Fibroblast of pulmonary artery (primary cell): Measurements from ENCODE around the gene L2HGDH.

Source experiments
- DNase-seq: peaks from one replicate; pipeline ENCODE4 v3.0.0-alpha.2; 2010; ENCODE audit warnings: low read depth
- H3K4me3 ChIP-seq: replicated peaks from 2 replicates; pipeline ENCODE4 v1.5.1; 2011; ENCODE audit warnings: low read depth, mild to moderate bottlenecking, control low read depth, low read length, moderate library complexity
- TF ChIP-seq, protein P1 (sequence below): IDR thresholded peaks from 2 replicates; pipeline ENCODE4 v1.5.1; 2011; ENCODE audit warnings: mild to moderate bottlenecking, control low read depth, low read length, inconsistent platforms; ENCODE audit errors: missing control alignments

Gene L2HGDH

DNA sequence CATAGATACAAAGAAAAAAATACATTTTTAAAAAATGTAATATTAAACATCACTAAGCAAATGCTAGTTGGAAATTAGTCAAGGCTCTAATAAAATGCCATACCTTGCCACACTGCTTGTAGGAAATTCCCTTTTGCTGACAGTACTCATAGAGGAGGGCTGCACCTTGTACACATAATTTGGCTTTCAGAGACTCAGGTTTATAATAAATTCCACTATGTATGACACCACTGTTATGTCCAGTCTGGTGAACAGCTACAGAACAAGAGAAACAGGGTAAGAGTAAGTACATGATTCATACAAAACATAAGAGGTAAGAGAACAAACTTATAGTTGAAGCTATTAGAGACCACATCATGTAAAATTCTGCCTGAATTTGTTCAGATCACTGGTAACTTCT, 10.1 kb downstream of the L2HGDH start:
- no peak overlapping the region for H3K4me3 ChIP-seq
- DNase-seq = no peak
- TF ChIP-seq, protein P1, sequence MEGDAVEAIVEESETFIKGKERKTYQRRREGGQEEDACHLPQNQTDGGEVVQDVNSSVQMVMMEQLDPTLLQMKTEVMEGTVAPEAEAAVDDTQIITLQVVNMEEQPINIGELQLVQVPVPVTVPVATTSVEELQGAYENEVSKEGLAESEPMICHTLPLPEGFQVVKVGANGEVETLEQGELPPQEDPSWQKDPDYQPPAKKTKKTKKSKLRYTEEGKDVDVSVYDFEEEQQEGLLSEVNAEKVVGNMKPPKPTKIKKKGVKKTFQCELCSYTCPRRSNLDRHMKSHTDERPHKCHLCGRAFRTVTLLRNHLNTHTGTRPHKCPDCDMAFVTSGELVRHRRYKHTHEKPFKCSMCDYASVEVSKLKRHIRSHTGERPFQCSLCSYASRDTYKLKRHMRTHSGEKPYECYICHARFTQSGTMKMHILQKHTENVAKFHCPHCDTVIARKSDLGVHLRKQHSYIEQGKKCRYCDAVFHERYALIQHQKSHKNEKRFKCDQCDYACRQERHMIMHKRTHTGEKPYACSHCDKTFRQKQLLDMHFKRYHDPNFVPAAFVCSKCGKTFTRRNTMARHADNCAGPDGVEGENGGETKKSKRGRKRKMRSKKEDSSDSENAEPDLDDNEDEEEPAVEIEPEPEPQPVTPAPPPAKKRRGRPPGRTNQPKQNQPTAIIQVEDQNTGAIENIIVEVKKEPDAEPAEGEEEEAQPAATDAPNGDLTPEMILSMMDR = no peak

DNA sequence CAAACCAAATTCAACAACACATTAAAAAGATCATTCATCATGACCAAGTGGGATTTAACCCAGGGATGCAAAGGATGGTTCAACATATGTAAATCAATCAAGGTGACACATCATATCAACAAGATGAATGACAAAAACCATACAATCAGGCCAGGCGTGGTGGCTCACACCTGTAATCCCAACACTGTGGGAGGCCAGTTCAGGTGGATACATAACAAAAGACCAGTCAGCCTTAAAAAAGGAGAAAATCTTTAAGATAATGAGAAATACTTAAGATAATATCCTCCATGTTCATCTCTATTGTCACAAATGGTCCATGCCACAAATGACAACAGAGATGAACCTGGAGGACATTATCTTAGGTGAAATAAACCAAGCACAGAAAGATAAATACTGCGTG, 12.4 kb downstream of the L2HGDH start:
- no peak for DNase-seq
- H3K4me3 ChIP-seq = no peak overlapping the region
- TF ChIP-seq, protein P1 = no peak

DNA sequence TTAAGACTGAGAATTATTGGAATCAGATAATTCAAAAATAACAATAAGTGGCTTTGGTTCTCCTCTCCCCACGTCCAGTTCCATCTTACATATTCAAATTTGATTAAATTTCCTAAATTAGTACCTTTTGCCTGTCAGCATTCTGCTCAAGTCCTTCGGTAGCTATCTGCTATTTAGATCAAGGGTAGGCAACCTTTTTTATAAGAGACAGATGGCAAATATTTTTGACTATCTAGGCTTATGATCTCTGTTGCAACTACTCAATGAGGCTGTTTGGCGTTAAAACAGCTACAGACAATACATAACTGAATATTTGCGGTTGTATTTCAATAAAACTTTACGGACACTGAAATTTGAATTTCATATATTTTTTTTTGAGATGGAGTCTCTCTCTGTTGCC, 21.7 kb downstream of the L2HGDH start:
- TF ChIP-seq, protein P1 = no peak
- H3K4me3 ChIP-seq = no peak overlapping the region
- DNase-seq = no peak

DNA sequence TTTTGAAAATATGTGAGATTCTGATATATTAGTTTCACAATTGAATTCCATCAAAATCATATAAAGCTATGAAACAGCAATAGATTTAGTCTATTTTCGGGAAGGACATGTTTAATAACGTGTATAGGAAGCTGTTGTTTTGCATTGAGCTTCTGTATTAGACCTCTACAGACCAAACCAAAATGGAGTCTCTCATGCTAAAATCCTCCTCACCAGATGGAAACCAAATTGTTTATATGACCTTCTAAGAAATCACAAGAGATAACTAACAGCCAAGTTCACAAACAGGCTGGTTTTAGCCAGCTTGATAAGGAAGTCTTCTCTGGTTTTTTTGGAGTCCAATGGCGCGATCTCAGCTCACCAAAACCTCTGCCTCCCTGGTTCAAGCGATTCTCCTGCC, 23.9 kb downstream of the L2HGDH start:
- no peak overlapping the region for H3K4me3 ChIP-seq
- DNase-seq = no peak
- TF ChIP-seq, protein P1 = no peak

DNA sequence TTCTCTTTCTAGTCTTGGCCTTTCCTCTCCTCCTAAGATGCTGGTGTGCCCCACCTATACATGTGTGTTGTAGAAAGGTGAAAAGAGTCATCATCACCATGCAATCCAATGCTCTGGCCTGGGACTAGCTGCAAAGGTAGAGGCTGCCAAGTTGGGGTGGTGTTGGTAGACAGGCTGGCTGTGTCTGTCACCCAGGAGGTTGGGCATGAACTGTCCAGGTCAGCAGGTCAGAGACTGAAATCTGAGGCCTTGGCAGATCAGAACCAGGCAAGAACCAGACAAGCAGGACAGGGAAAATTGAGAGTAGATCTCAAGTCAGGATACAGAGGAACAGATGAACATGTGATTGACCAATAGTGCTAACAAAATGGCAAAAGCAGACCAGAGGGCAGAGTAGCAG, 26.2 kb downstream of the L2HGDH start:
- DNase-seq = no peak
- TF ChIP-seq, protein P1 = no peak
- no peak overlapping the region for H3K4me3 ChIP-seq

DNA sequence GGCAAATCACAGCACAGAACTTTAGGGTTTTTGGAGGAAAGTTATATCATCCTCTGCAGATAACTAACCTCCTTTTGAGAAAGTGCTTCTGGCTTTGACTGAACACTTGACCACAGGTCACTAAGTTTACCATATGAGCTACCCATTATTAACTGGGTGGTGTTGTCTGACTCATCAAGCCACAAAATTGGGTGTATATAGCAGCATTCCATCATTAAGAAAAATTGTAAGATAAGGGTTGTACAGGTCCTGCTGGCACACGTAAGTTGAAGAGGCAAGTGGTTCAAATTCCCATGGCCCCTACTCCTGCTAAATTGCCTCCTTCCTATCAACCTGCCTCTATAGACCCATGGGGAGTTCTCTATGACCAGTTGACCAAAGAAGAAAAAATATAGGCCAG, 39.5 kb downstream of the L2HGDH start:
- TF ChIP-seq, protein P1 = no peak
- H3K4me3 ChIP-seq = no peak overlapping the region
- no peak for DNase-seq

DNA sequence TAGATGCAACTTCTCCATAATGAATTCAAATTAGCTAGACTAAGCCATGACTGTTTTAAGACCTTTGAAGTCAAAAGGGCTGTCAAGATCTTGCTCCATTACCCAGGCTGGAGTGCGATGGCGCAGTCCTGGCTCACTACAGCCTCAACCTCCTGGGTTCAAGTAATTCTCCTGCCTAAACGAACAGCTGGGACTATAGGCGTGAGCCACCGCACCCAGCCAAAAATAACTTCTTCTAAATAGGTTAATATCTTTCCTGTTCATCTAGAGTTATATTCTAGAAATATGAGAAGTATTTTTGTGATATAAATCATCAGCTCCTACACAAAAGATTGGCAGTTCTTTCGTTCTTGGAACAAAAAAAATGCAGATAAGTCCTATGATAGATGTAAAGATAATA, 41.1 kb downstream of the L2HGDH start:
- no peak for DNase-seq
- TF ChIP-seq, protein P1 = no peak
- no peak overlapping the region for H3K4me3 ChIP-seq
